ENCODE data around the gene TRAF2. TPM values are rescaled to one million over a fixed set of nuclear protein-coding genes. Genes with fewer than 3 reads are reported as not detected.

The TRAF2 gene
- total and polyA plus RNA-seq, 2 of the 4 experiments (the other 2 are of a cell fraction) = 6.6 to 12.0 TPM

GRCh38 chr9:136952876-136953770 lies 66.8 kb downstream of the TRAF2 start:
- Histone ChIP-seq H3K4me1 (ENCODE audit: control insufficient read depth, insufficient read depth, low read length) (no peaks in the 10 kb centered on the region; the same call in 1 of the 2 replicates), H3K4me3 (ENCODE audit: insufficient read depth, low read depth, low read length) (no peak overlapping the region), H4K5ac (ENCODE audit: low read depth, low read length) (no peak overlapping the region), H3K18ac (ENCODE audit: low read depth, low read length) (no peak overlapping the region), H2BK5ac (ENCODE audit: low read depth, low read length, poor library complexity, severe bottlenecking) (no peak overlapping the region), H3K14ac (replicated peaks; ENCODE audit: low read depth, low read length) (no peak overlapping the region), H3K23ac (ENCODE audit: low read depth, low read length) (no peak overlapping the region), H2BK120ac (ENCODE audit: low read depth, low read length) (no peak overlapping the region), H3K4ac (ENCODE audit: low read depth, low read length) (no peak overlapping the region), H3K9ac (ENCODE audit: low read depth, low read length) (no peak overlapping the region), H2AK5ac (ENCODE audit: low read depth, low read length) (no peak overlapping the region), H4K20me1 (ENCODE audit: insufficient read depth, low read length) (no peaks in the 10 kb centered on the region), H2AK9ac (replicated peaks; ENCODE audit: low read depth, low read length, poor library complexity) (no peak overlapping the region), H3K27me3 (ENCODE audit: control insufficient read depth, insufficient read depth, low read length) (peaks cover 18% of the 10 kb centered on the region; the same call in 1 of the 2 replicates), H3K27ac (ENCODE audit: insufficient read depth, low read length) (no peak overlapping the region), H3K79me1 (ENCODE audit: low read depth in 1 of 2, low read length in 2 of 2) (no peaks in the 10 kb centered on the region), H3K9me1 (ENCODE audit: insufficient read depth, low read length) (no peaks in the 10 kb centered on the region), H2BK20ac (ENCODE audit: low read depth, low read length) (no peak overlapping the region), H4K91ac (ENCODE audit: insufficient read depth, low read depth, low read length) (no peak overlapping the region), H4K8ac (ENCODE audit: low read depth in 2 of 2, low read length in 2 of 2) (no peak overlapping the region), H3K4me2 (ENCODE audit: low read depth, low read length) (no peak overlapping the region), H2BK15ac (ENCODE audit: low read depth, low read length) (no peak overlapping the region), H3K9me3 (ENCODE audit: control insufficient read depth, insufficient read depth, low read length) (peaks cover 3% of the 10 kb centered on the region), H3K56ac (ENCODE audit: extremely low read depth, insufficient read depth, low read length) (no peak overlapping the region), H3K36me3 (ENCODE audit: control insufficient read depth, insufficient read depth, low read length) (no peaks in the 10 kb centered on the region), H2AFZ (replicated peaks; ENCODE audit: low read length, poor library complexity) (no peak overlapping the region)
- in situ Hi-C loops (cut with MboI; ENCODE audit: low sequenced_read_pairs) (no loop called here), intact Hi-C loops (cut with micrococcal nuclease) (no loop called here), dilution Hi-C loops (cut with HindIII; ENCODE audit: low sequenced_read_pairs, unreplicated experiment) (no loop called here)
- POLR2A ChIA-PET (ENCODE audit: unreplicated experiment) = no interaction called here
- ATAC-seq (ENCODE audit: low read depth) (no peak), DNase-seq (no peak)
- TF ChIP-seq NFE2L2 (IDR thresholded peaks at IDR 0.05; ENCODE audit: low read depth, low read length) = no peak
- no peak for TF ChIP-seq CHD1 (IDR thresholded peaks at IDR 0.05; ENCODE audit: low read depth, low read length)
- TF ChIP-seq RAD21 (IDR thresholded peaks at IDR 0.05; ENCODE audit: low read length) = no peak
- TF ChIP-seq CTCF (conservative IDR thresholded peaks at IDR 0.05; ENCODE audit: low read depth, low read length) = no peak
- no peak for TF ChIP-seq CEBPB (IDR thresholded peaks at IDR 0.05; ENCODE audit: low read depth, low read length)
- TF ChIP-seq SMC3 (IDR thresholded peaks at IDR 0.05; ENCODE audit: low read depth, low read length) = no peak
- TF ChIP-seq POLR2A (IDR thresholded peaks at IDR 0.05; ENCODE audit: low read depth, low read length) = no peak
- TF ChIP-seq RFX5 (IDR thresholded peaks at IDR 0.05; ENCODE audit: low read depth, low read length) = no peak
- TF ChIP-seq RCOR1 (IDR thresholded peaks at IDR 0.05; ENCODE audit: insufficient replicate concordance, low read length) = no peak
- TF ChIP-seq MAZ (IDR thresholded peaks at IDR 0.05; ENCODE audit: borderline replicate concordance, low read depth, low read length) = no peak
- TF ChIP-seq ELK1 (IDR thresholded peaks at IDR 0.05; ENCODE audit: borderline replicate concordance, low read depth, low read length) = no peak
- CTCF ChIA-PET = no interaction called here
- WGBS, 2 experiments (ENCODE audit: extremely low coverage in 2 of 2, insufficient read length in 1 of 2) = 87% methylated on average over 24 of the region's 44 CpGs; no CpG with 5 or more reads in 1 of the 2 experiments
- BruUV-seq (replicated peaks) = no TSS peak
